ENCODE results near the gene GKN1. TPM values are rescaled to one million over a fixed set of nuclear protein-coding genes. Genes with fewer than 3 reads are reported as not detected.

Gene GKN1, protein sequence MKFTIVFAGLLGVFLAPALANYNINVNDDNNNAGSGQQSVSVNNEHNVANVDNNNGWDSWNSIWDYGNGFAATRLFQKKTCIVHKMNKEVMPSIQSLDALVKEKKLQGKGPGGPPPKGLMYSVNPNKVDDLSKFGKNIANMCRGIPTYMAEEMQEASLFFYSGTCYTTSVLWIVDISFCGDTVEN
- total RNA-seq (not detected in 2 replicates), polyA plus RNA-seq (not detected in 2 replicates), polyA minus RNA-seq (not detected in 2 replicates), Bru-seq, nascent RNA (not detected), BruChase-seq, experiment 1, labeled RNA remaining after a 6-hour chase (not detected), BruChase-seq, experiment 2, labeled RNA remaining after a 2-hour chase (not detected)
- not detected in 2 replicates for polyA plus RNA-seq (2011; cell fraction: cytosol; rRNA removed)
- not detected in 2 replicates for polyA plus RNA-seq (2011; cell fraction: nucleus; rRNA removed)
- polyA plus RNA-seq (2012), result not detected in 2 replicates
- not detected for polyA minus RNA-seq (2011; cell fraction: cytosol; rRNA and poly(A)+ RNA removed)
- polyA minus RNA-seq (2011; cell fraction: nucleus; rRNA and poly(A)+ RNA removed), result not detected in 2 replicates
- long read RNA-seq, result 0 reads

- no peak within 1 kb of the TSS for H3K27ac ChIP-seq (ENCODE audit: insufficient read depth, low read depth, low read length)
- H3K36me3 ChIP-seq (ENCODE audit: control insufficient read depth in 2 of 2, extremely low read depth in 1 of 2, insufficient read depth in 2 of 2, low read length in 2 of 2), result no peaks in the 10 kb centered on the region
- H3K27me3 ChIP-seq (ENCODE audit: control insufficient read depth in 2 of 2, insufficient read depth in 2 of 2, low read length in 2 of 2), result peaks cover 21 to 22% of the 10 kb centered on the region in 2 experiments
- no peaks in the 10 kb centered on the region for H3K9me1 ChIP-seq (replicated peaks; ENCODE audit: control insufficient read depth, extremely low read depth, insufficient read depth, low read length)
- no peak for TF ChIP-seq EZH2 (IDR thresholded peaks at IDR 0.05; ENCODE audit: borderline replicate concordance, low read depth, low read length, severe bottlenecking)
- TF ChIP-seq POLR2A (IDR thresholded peaks at IDR 0.05; ENCODE audit: low read depth, low read length), result no peak
- TF ChIP-seq MYC (IDR thresholded peaks at IDR 0.05; ENCODE audit: low read depth, low read length), result no peak
- no peak for TF ChIP-seq CTCF (IDR thresholded peaks at IDR 0.05; ENCODE audit: extremely low read depth in 1 of 2, insufficient read depth in 1 of 2, low read depth in 1 of 2, low read length in 2 of 2)
- no peak for TF ChIP-seq GATA2 (IDR thresholded peaks at IDR 0.05; ENCODE audit: insufficient read depth, insufficient read length, low read depth, low read length)
- no peak for FAIRE-seq
- dilution Hi-C loops (cut with MboI; ENCODE audit: extremely low pct_ligation_motif_present, low sequenced_read_pairs) (no loop called here), intact Hi-C loops (cut with micrococcal nuclease) (no loop called here)
- no peak within 1 kb of the TSS for H3K4me3 ChIP-seq (replicated peaks in 1 of 3; ENCODE audit: insufficient read depth in 1 of 3, low read depth in 1 of 3, low read length in 3 of 3)
- no TSS peak for BruUV-seq (replicated peaks)
- ChIA-PET POLR2A (no interaction called here), CTCF (interaction anchor here (0.6 to 3.6 kb wide), 3 partner anchors 23 to 362 kb away, joined by 3 to 18 read pairs (median 4); no protein-coding TSS in a partner anchor)
- no peak within 1 kb of the TSS for H2AFZ ChIP-seq (ENCODE audit: low read depth, low read length)
- no peaks in the 10 kb centered on the region for H3K4me1 ChIP-seq (ENCODE audit: control insufficient read depth, extremely low read depth, insufficient read depth, low read length)
- H3K4me2 ChIP-seq (ENCODE audit: insufficient read depth, low read length), result no peak within 1 kb of the TSS
- DNase-seq (ENCODE audit: low read depth, low spot score), result no peak
- H3K9ac ChIP-seq (replicated peaks; ENCODE audit: extremely low read depth, insufficient read depth, low read length), result no peak within 1 kb of the TSS
- no peaks in the 10 kb centered on the region for H4K20me1 ChIP-seq (replicated peaks; ENCODE audit: control insufficient read depth, extremely low read depth, insufficient read depth, low read length)
- H3K79me2 ChIP-seq (ENCODE audit: control insufficient read depth, insufficient read depth, low read length), result no peaks in the 10 kb centered on the region
- H3K9me3 ChIP-seq (replicated peaks; ENCODE audit: control insufficient read depth, insufficient read depth, low read length), result no peaks in the 10 kb centered on the region
These were observed at the start of gene GKN1 for GRCh38 chr2:68974251-68974650. GKN1 (plus strand) TSS chr2:68974636; CDS start chr2:68974678, 42 bp downstream.

Data from endothelial cell of umbilical vein (primary cell).